ENCODE data around the gene ARHGEF11.

DNA sequence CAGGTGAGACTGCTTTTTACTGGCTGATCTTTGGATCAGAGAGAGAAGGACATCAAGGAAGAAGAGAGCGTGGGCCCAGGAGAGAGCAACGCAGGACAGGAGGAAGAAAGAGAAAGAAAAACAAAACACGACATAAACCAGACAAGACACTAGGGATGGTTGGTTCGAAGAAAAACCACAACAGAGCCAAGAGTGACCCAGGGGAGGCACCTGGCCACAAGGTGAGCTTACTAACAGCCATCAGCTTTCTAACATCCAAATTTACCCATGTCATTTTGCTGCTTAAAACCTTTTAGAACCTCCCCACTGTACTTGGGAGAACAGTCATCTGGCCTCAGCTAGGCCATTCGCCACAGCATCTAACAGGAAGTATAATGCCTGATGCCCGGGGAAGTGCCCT is 57.8 kb downstream of the ARHGEF11 start:
- TF ChIP-seq, protein P1, sequence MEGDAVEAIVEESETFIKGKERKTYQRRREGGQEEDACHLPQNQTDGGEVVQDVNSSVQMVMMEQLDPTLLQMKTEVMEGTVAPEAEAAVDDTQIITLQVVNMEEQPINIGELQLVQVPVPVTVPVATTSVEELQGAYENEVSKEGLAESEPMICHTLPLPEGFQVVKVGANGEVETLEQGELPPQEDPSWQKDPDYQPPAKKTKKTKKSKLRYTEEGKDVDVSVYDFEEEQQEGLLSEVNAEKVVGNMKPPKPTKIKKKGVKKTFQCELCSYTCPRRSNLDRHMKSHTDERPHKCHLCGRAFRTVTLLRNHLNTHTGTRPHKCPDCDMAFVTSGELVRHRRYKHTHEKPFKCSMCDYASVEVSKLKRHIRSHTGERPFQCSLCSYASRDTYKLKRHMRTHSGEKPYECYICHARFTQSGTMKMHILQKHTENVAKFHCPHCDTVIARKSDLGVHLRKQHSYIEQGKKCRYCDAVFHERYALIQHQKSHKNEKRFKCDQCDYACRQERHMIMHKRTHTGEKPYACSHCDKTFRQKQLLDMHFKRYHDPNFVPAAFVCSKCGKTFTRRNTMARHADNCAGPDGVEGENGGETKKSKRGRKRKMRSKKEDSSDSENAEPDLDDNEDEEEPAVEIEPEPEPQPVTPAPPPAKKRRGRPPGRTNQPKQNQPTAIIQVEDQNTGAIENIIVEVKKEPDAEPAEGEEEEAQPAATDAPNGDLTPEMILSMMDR (conservative IDR thresholded peaks at IDR 0.05; ENCODE audit: low read length), result no peak
- no peak for TF ChIP-seq EZH2phosphoT487 (IDR thresholded peaks at IDR 0.05; ENCODE audit: borderline replicate concordance)
